ENCODE results near the gene ZMIZ1. TPM values are rescaled to one million over a fixed set of nuclear protein-coding genes. Genes with fewer than 3 reads are reported as not detected.
A peak's percentile ranks its signal among the peaks of the same experiment; 100 is the strongest.

The ZMIZ1 gene
- total RNA-seq, 1 experiment from 2014 or later = 23.5 TPM

DNA sequence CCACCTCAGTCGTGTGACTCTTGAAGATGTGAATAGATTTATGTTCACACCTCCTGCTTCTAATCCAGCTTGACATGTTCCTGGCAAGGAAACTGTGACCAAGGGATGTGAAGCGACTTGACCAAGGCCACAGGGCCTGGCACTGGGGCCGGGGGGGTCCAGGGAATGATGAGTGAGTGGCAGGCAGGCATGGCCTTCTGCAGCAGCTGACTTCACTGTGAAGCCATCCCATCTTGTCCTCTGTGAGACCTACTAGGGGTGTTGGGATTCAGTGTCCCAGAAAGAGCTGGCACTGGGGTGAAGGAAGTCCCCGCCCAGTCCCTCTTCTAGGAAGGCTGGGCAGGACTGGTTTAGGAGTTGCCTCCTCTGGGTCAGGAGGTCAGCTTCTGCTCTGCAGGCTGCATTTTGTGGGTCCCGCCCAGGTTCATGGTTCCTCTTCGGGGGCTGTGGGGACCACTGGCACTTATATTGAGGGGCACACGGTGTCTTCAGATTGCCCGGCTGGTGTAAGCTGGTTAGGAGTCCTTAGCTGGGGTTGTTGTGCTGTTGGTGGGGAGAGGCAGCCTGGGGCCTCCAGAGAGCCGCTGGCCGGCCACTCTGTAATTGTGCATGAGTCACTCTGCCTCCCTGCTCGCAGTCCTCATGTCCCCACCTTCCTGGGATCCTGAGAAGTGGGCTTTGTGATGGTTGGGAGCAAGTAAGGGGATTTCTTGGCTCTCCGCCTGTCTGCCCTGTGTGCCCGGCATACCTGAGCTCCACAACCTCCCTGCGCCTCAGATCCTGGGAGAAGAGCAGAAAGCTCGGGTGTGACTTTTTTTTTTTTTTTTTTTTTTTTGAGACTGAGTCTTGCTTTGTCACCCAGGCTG lies 11.0 kb downstream of the ZMIZ1 start:
- no peaks in the 10 kb centered on the region for H3K9me3 Mint-ChIP-seq (ENCODE audit: low read depth, unreplicated experiment)
- peaks cover 26% of the 10 kb centered on the region for H3K36me3 Mint-ChIP-seq (ENCODE audit: insufficient read depth, unreplicated experiment)
- CTCF ChIA-PET = interaction anchor here (0.6 to 2.1 kb wide), 4 partner anchors 9 to 629 kb away, joined by 3 to 8 read pairs (median 4); no protein-coding TSS in a partner anchor
- peak overlapping the region; percentile 23 for H3K4me3 Mint-ChIP-seq (ENCODE audit: low read depth, unreplicated experiment)
- intact Hi-C loops (cut with micrococcal nuclease; ENCODE audit: unreplicated experiment) = loop anchor here (5.0 kb wide), 1 partner anchor 48 kb away; no protein-coding TSS in a partner anchor
- no peaks in the 10 kb centered on the region for H3K27me3 Mint-ChIP-seq (ENCODE audit: unreplicated experiment)
- peak; percentile 65 for DNase-seq
- BruUV-seq (replicated peaks) = no TSS peak
- peaks cover 69% of the 10 kb centered on the region for H3K4me1 Mint-ChIP-seq (ENCODE audit: low read depth, unreplicated experiment)
- TF ChIP-seq, protein P1, sequence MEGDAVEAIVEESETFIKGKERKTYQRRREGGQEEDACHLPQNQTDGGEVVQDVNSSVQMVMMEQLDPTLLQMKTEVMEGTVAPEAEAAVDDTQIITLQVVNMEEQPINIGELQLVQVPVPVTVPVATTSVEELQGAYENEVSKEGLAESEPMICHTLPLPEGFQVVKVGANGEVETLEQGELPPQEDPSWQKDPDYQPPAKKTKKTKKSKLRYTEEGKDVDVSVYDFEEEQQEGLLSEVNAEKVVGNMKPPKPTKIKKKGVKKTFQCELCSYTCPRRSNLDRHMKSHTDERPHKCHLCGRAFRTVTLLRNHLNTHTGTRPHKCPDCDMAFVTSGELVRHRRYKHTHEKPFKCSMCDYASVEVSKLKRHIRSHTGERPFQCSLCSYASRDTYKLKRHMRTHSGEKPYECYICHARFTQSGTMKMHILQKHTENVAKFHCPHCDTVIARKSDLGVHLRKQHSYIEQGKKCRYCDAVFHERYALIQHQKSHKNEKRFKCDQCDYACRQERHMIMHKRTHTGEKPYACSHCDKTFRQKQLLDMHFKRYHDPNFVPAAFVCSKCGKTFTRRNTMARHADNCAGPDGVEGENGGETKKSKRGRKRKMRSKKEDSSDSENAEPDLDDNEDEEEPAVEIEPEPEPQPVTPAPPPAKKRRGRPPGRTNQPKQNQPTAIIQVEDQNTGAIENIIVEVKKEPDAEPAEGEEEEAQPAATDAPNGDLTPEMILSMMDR (IDR thresholded peaks at IDR 0.05; ENCODE audit: unreplicated experiment) = no peak
- peak overlapping the region; percentile 36 for H3K27ac Mint-ChIP-seq (ENCODE audit: unreplicated experiment)

DNA sequence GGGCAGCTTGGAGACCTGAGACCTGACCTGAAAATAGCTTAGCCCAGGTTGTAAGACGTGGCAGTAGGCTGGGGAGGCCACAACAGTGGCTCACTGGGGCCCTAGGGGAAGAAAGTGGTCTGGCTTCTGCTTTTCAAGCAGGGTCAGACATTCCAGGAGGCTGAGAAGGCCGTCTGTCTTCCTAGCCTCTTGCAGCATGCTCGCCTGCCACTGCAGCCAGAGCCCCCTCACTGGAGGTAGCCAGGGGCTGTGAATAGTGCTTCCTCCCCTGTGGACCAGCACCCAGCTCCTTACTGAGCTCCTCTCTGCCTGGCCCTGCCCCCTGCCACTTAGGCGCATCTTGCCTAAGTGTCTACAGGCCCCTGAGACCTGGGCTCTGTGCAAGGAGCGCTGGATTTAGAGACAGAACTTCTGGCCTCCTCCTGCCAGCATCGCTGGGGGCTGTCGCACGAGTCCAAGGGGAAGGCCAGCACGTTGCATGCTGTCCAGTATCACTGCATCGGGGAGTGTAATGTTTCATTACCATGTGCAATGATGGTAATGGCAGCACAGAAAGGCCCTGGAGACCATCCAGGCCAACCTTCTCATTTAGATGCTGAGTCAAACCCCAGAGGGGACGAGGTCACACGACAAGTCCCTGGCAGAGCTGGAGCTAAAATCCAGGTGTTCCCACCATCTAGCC lies 12.7 kb downstream of the ZMIZ1 start:
- H3K27ac Mint-ChIP-seq (ENCODE audit: unreplicated experiment) = no peak overlapping the region

DNA sequence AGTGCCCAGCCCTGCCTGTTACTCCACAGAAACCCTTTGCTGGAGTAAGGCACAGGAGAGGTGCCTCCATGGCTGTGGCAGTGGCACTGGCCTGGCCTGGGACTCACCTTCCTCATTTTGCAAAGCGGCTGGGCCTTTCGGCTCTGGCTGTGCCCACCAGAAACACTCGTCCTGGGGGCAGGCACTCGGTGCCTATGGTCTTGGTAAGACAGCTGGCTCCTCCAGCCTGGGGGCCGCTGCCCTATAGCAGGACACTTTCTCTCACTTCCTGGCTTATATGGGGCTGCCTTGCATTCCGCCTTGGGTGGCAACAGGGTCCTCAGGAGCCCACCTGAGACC lies 13.2 kb downstream of the ZMIZ1 start:
- no TSS peak for BruUV-seq (replicated peaks)
- H3K36me3 Mint-ChIP-seq (ENCODE audit: insufficient read depth, unreplicated experiment) = peaks cover 26% of the 10 kb centered on the region
- no peaks in the 10 kb centered on the region for H3K27me3 Mint-ChIP-seq (ENCODE audit: unreplicated experiment)
- H3K4me3 Mint-ChIP-seq (ENCODE audit: low read depth, unreplicated experiment) = no peak overlapping the region
- H3K27ac Mint-ChIP-seq (ENCODE audit: unreplicated experiment) = no peak overlapping the region
- no peaks in the 10 kb centered on the region for H3K9me3 Mint-ChIP-seq (ENCODE audit: low read depth, unreplicated experiment)
- DNase-seq = no peak
- peaks cover 59% of the 10 kb centered on the region for H3K4me1 Mint-ChIP-seq (ENCODE audit: low read depth, unreplicated experiment)
- CTCF ChIA-PET = no interaction called here
- intact Hi-C loops (cut with micrococcal nuclease; ENCODE audit: unreplicated experiment) = loop anchor here (5.0 kb wide), 1 partner anchor 45 kb away; no protein-coding TSS in a partner anchor
- TF ChIP-seq, protein P1 (IDR thresholded peaks at IDR 0.05; ENCODE audit: unreplicated experiment) = no peak

More for the DNA sequence above, 12.7 kb downstream of the ZMIZ1 start:
- TF ChIP-seq, protein P1 (IDR thresholded peaks at IDR 0.05; ENCODE audit: unreplicated experiment) = no peak
- no peak overlapping the region for H3K4me3 Mint-ChIP-seq (ENCODE audit: low read depth, unreplicated experiment)
- H3K36me3 Mint-ChIP-seq (ENCODE audit: insufficient read depth, unreplicated experiment) = peaks cover 26% of the 10 kb centered on the region
- no peaks in the 10 kb centered on the region for H3K27me3 Mint-ChIP-seq (ENCODE audit: unreplicated experiment)
- CTCF ChIA-PET = interaction anchor here (0.7 to 2.1 kb wide), 2 partner anchors 11 to 75 kb away, joined by 4 to 5 read pairs; no protein-coding TSS in a partner anchor
- H3K4me1 Mint-ChIP-seq (ENCODE audit: low read depth, unreplicated experiment) = peaks cover 58% of the 10 kb centered on the region
- no TSS peak for BruUV-seq (replicated peaks)
- DNase-seq = no peak
- intact Hi-C loops (cut with micrococcal nuclease; ENCODE audit: unreplicated experiment) = loop anchor here (5.0 kb wide), 1 partner anchor 46 kb away; no protein-coding TSS in a partner anchor
- no peaks in the 10 kb centered on the region for H3K9me3 Mint-ChIP-seq (ENCODE audit: low read depth, unreplicated experiment)

DNA sequence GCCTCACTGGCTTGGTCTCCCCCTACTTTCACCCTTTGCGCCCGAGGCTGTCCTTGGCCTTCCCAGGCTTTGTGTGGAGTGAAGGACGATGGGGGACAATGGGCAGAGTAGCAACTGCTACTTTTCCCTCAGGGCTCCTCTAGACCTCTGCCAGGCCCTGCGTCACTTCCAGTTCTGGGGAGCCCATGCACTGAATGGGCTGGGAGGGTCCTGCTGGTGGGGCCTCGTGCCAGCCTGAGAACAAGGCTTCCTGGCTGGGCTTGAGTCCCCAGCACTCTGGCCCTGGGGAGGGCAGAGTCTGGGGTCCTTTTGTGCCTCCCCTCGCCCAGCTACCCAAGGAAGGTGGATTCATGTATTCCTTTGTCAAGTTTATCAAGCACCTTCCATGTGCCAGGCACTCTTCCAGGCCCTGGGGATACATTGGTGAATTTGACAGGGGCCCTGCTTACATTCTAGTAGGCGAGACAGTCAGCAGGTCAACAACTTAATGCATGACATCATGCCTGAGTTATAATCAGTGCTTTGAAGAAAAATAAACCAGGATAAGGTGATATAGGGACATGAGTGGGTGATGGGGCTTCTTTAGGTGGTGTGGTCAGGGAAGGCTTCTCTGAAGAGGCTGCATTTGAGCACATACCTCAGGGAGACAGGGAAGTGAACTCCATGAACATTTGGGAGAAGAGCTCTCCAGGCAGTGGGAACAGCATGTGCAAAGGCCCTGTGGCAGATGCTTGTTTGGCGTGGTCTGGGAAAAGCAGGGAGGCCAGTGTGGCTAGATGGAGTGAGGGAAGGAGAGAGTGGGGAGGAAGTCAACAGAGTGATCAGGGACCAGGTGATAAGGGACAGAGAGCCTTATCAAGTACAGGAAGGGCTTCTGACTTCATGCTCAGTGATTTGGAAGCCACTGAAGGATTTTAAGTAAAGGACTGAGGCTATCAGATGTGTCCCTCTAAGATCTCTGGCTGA lies 14.1 kb downstream of the ZMIZ1 start:
- H3K36me3 Mint-ChIP-seq (ENCODE audit: insufficient read depth, unreplicated experiment) = peaks cover 26% of the 10 kb centered on the region
- peak overlapping the region; percentile 83 for H3K27ac Mint-ChIP-seq (ENCODE audit: unreplicated experiment)
- intact Hi-C loops (cut with micrococcal nuclease; ENCODE audit: unreplicated experiment) = loop anchor here (5.0 kb wide), 1 partner anchor 44 kb away; no protein-coding TSS in a partner anchor
- TF ChIP-seq, protein P1 (IDR thresholded peaks at IDR 0.05; ENCODE audit: unreplicated experiment) = no peak
- no TSS peak for BruUV-seq (replicated peaks)
- peak overlapping the region; percentile 1 for H3K4me3 Mint-ChIP-seq (ENCODE audit: low read depth, unreplicated experiment)
- H3K4me1 Mint-ChIP-seq (ENCODE audit: low read depth, unreplicated experiment) = peaks cover 68% of the 10 kb centered on the region
- no peak for DNase-seq
- H3K9me3 Mint-ChIP-seq (ENCODE audit: low read depth, unreplicated experiment) = no peaks in the 10 kb centered on the region
- CTCF ChIA-PET = no interaction called here
- no peaks in the 10 kb centered on the region for H3K27me3 Mint-ChIP-seq (ENCODE audit: unreplicated experiment)

All from Calu3 (cell line).